ENCODE results near the gene AMIGO1.
"Not testable (repeated sequence)": the region's sequence is repeated elsewhere in the genome, so short reads cannot be mapped to it uniquely, and the experiment has no call there.

AMIGO1 gene

GRCh38 chr1:109482791-109483671 is 26.5 kb downstream of the AMIGO1 start:
- FAIRE-seq, result no peak

- FAIRE-seq, result no peak
Measured at GRCh38 chr1:109482242-109482641, 27.3 kb downstream of the AMIGO1 start.

- FAIRE-seq, result no peak
Measured at GRCh38 chr1:109481646-109482045, 27.9 kb downstream of the AMIGO1 start.

- no peak for FAIRE-seq
Measured at GRCh38 chr1:109479901-109480300, 29.6 kb downstream of the AMIGO1 start.

GRCh38 chr1:109479311-109479710 is 30.2 kb downstream of the AMIGO1 start:
- FAIRE-seq, result no peak

GRCh38 chr1:109478806-109479205 is 30.7 kb downstream of the AMIGO1 start:
- no peak for FAIRE-seq

GRCh38 chr1:109477821-109478220 is 31.7 kb downstream of the AMIGO1 start:
- FAIRE-seq, result no peak

GRCh38 chr1:109476825-109477224 is 32.7 kb downstream of the AMIGO1 start:
- FAIRE-seq, result no peak

DNA sequence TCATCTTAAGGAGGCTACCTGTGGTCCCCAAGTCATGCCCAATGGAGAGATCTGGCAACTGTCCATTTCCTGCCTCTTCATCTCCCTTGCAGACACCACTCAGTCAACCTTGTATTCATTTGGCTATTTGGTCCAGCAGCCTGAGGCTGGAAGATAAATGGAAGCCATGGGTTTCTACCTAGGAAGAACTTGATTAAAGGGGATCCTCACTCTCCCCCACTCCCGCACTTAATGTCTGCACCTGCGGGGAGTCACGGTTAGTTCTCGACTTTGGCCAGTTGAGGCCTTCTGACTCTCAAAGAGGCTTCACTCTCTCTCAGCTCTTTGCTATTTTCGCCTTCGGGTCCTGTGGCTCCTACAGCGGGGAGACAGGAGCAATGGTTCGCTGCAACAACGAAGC is 34.3 kb downstream of the AMIGO1 start:
- no peak for FAIRE-seq

DNA sequence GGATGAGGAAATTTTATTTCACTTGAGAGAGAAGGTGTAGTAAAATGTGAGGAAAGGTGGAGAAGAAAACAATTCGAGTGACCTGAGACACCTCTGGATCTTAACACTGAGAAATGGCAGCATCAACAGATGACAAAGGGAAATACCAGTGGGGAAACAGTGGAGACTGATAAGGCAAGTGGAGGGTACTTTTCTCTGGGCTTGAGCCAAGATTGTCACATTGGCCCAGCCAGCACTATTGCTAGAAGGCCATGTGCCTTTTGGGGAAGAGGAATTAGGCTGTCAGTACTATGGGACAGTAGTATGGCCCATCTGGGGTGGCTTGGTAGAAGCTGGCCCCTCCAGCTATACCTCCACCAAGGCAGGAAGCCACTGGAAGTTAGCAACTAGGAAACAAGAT is 34.8 kb downstream of the AMIGO1 start:
- FAIRE-seq, result no peak

DNA sequence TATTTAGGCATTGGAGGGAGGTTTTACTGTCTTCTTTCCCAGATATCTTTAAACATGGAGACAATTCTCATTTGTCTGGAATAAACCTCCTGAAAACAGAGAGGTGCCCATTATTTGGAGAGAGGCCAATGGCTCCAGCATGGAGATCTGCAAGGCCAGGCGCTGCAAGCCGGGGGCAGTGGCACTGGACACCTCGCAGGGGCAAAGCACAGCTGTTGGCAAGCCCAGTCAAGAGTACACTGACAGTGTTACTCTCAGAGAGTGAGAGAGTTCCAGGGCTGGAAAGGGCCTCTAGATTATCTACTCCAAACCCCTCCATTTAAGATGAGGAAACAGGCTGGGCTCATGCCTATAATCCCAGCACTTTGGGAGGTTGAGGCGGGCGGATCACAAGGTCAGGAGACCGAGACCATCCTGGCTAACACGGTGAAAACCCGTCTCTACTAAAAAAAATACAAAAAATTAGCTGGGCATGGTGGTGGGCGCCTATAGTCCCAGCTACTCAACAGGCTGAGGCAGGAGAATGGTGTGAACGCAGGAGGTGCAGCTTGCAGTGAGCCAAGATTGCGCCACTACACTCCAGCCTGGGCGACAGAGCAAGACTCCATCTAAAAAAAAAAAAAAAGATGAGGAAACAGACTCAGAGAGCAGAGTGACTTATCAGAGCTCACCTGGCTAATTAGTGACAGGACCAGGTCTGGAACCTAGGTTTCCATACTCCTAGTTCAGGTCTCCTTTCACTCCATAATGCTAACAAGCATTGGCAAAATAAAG is 36.1 kb downstream of the AMIGO1 start:
- not testable (repeated sequence) for FAIRE-seq

DNA sequence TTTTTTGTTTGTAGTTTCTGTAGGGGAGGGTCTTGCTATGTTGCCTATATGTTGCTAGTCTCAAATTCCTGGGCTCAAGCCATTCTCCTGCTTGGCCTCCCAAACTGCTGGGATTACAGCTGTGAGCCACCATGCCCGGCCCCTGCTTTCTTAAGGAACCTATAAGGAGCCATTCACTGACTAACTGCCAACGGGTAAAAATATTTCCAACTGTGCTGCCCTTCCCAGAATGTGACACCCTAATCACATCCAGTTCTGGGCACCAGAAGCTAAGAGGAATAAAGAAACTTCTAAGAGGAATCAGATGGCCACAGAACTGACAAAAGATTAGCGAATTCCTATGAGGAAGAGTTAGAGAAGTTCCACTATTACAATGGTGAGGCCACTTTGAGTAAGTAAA is 36.7 kb downstream of the AMIGO1 start:
- no peak for FAIRE-seq

DNA sequence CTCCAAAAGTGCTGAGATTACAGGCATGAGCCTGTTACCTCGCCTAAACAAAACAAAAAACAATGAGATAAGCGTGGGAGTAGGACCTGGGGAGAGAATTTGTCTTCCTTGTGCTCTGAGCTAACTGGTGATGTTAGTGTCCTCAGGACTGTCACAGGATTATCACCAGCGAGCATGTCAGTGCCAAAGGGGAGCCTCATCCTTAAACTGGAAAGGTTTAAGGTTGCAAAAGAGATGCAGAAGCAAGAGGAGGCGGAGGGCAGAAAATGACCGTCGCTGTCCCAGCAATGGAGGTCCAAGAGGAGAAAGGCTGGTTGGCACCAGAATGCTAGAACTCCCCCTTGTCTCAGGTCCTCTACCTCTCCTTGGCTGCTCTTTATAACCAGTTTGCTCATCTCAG is 39.3 kb downstream of the AMIGO1 start:
- no peak for FAIRE-seq

DNA sequence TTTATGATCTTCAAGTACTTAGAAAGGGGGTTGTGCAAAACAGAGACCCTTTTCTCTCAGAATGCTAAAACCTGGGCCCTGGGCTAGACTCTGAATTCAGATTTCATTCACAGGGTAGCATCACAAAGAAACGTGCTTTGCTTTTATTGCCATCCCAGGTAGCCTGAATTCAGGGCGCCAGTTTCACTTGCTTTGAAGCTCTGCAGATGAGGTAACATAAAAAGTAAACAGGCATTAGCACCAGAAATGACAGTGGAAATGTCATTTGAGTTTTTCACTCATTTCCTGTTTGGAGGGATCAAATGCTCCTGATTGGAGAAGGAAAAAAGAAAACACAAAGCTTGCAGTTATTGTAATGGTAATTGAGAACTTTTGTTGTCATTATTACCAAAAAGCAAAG is 40.6 kb downstream of the AMIGO1 start:
- no peak for FAIRE-seq

DNA sequence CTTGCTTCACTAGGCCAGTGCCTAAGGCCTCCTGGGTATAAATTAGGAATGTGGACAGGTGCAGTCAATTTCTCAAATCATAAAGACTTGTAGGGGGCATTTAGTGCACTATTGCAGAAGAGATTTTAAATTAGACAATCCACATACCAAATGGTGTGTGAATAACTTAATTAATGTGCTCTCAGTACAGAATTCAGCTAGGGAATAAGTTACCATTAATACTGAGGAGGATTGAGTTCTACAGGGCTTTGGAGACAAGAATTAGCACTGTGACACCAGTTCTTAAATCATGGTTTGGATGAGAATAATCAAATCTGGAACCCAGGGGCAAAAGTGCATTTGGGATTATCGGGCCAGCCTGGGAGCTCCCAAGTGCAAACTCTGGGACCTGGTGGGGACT is 41.5 kb downstream of the AMIGO1 start:
- FAIRE-seq, result no peak

DNA sequence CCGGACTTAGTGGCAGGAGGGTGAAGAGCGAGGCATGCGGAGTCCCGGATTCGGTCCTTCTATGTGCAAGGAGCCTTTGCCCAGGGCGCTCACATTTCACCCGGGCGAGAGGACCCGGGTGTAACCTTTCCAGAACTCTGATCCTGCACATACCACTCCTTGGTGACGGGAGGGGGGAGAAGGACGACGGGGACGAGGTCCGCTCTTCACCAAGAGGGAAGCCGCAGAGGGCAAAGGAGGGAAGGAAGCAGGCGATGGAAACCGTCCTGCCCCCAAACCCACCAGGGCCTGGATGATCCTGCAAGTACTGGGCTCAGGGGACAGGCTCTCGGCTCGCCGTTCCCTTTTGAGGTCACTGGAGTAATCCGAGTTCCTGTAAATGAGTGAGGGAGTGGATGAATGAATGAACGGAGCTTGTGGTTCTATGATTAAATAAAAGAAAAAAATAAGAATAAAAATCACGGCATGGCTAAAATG is 42.2 kb downstream of the AMIGO1 start:
- no peak for FAIRE-seq

DNA sequence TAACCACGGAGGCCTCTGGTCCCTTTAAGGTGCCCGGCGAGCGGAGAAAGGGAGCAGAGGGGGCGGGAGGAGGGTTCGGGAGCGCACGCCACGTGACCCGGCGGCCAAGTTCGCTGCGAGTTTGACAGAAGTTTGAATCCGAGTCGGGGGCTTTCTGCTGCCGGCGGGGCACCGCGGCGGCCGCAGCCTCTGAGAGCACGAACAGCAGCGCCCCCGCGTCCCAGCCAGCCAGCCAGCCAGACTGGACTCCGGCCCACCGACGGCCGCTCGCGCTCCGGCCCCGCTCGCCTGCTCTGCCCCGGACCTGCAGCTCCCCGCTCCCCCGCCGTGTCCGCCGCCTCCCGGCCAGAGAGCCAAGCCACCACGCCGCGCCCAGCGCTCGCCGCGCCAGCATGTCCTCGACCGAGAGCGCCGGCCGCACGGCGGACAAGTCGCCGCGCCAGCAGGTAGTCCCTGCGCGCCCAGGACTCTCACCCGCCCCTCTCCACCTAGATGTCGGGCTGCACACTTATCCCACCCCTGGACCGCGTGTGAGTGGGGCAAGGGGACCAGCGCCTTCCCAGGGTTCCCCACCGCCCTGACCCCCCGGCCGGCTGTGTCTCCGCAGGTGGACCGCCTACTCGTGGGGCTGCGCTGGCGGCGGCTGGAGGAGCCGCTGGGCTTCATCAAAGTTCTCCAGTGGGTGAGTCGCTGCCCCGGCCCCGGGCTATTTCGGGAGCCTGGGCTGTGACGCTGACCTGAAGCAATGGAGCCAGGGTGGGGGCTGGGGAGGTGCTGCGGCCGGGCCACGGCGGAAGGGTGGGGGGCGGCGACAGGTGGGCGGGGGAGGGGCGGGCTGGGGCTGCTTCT is 42.9 kb downstream of the AMIGO1 start, which contains the start of gene SYPL2:
Gene SYPL2, plus strand, starts transcription at position 95 of the 849 bp plus-strand sequence. Its CDS starts 298 bp downstream, at position 393.
- FAIRE-seq, result no peak

DNA sequence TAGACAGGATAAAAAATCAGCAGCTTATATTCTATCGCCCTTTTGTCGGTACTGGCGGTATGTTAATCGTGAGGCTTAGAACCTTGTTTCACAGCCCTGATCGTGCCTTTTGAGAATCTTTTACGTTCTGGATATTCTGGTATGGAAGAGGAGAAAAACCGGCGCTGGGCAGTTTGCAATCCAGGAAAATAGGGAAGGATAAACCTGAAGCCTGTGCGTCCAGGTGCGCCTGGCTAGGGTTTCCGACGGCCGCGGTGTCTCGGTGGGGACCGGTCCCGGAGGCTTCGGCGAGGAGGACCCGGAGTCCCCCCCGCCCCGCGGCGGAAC is 43.4 kb downstream of the AMIGO1 start:
- FAIRE-seq, result no peak

DNA sequence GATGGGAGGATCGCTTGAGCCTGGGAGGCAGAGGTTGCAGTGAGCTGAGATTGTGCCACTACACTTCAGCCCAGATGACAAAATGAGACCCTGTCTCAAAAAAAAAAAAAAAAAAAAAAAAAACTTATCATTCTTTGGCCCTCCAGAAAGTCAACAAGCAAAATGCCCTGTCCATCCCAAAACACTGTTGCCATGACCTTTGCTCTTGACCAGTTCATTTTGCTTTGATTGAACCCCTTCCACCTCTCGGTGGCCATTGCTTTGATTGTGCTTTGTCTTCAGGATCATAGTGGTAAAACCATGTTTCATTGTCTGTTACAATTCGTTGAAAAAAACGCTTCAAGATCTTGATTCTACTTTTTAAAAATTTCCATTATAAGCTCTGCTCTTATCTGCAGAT is 51.7 kb downstream of the AMIGO1 start:
- no peak for FAIRE-seq

DNA sequence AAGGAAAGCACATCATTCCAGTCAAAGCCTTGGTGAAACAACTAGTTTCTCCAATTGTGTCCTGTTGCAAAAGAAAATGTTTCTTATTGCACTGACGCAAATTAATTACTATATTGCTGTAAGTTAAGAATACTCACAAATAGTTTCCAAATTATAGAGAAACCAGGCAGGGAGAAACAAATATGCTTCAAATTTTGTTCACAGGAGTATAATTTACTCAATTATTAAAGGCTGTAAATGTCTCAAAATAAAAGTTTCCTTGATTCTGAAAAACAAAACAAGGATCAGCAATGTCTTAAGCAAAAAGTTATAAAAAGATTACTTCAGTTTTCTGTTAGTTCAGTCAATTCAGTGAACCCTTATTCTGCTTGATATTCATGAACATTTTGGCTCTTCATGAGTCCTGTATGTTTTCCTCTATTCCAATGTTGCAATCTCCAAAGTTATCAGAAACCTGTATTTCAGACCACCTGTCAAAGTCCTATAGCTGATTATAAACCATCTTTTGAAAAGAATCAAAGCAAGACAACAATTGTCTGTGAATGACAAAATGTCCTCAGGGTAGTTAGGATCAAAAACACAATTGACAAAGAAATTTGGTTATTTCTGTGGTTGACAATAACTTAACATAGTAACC is 54.9 kb downstream of the AMIGO1 start:
- FAIRE-seq, result no peak

Data from TTC549 (cell line).